ENCODE data around the gene FBXO15.

FBXO15 gene

DNA sequence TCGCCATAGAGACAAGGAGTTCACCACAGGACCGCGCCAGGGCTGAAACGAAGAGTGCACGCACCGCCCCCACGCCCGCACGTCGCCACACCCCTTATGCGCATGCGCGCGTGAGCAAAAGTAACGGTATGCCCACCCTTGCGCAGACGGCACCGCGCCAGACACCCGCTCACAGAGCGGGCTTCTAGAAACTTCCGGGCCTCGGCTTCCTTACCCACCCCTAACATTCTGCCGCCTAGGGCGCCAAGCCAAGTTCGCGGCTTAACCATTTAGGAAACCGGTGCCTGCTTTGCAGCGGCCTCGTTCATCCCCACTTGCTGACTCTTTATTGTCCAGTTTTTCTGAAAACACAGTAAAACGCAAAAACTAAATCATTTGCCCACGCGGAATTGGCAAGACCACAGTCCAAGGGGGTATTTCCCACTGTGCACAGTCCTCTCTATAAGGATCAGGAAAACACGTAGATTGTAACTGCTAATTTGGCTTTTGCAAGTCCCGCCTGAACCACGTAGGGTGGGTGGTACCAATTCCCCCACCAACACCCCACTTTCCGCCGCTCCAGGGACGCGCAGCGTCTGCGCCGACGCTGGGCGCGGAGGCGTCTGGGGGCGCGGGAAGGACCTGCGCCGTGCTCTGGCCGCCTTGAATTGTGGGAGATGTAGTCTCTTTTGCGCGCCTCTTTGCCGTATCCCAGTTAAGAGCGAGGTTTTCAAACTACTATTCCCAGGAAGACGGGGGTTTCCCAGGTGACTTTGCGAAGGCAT is at the start of gene FBXO15, which contains the start of gene TIMM21:
Gene FBXO15, minus strand, starts transcription at position 56 of the 764 bp plus-strand sequence. Its CDS starts 49 bp downstream, at position 7.
Gene TIMM21, plus strand, starts transcription at position 745 of the 764 bp plus-strand sequence. CDS start 286 bp downstream, outside the sequence.
- DNase-seq (ENCODE audit: low spot score) (peak; percentile 91), FAIRE-seq (peak; percentile 82)

- DNase-seq (ENCODE audit: low spot score), result peak; percentile 55
- FAIRE-seq, result peak; percentile 63
Measured at GRCh38 chr18:74196220-74197119, 48.8 kb upstream of the FBXO15 start.

- FAIRE-seq, result no peak
- no peak for DNase-seq (ENCODE audit: low spot score)
Measured at GRCh38 chr18:74194691-74195090, 47.1 kb upstream of the FBXO15 start.

- FAIRE-seq (no peak), DNase-seq (ENCODE audit: low spot score) (no peak)
Measured at GRCh38 chr18:74191577-74191976, 43.9 kb upstream of the FBXO15 start.

GRCh38 chr18:74190086-74190485 is 42.5 kb upstream of the FBXO15 start:
- no peak for FAIRE-seq

GRCh38 chr18:74186661-74187060 is 39.0 kb upstream of the FBXO15 start:
- DNase-seq (ENCODE audit: low spot score), result no peak

More at GRCh38 chr18:74190086-74190485, 42.5 kb upstream of the FBXO15 start:
- DNase-seq (ENCODE audit: low spot score), result no peak

GRCh38 chr18:74185860-74186259 is 38.2 kb upstream of the FBXO15 start:
- no peak for DNase-seq (ENCODE audit: low spot score)
- FAIRE-seq, result no peak

More at GRCh38 chr18:74186661-74187060, 39.0 kb upstream of the FBXO15 start:
- FAIRE-seq, result no peak

GRCh38 chr18:74184875-74185274 is 37.2 kb upstream of the FBXO15 start:
- no peak for FAIRE-seq

DNA sequence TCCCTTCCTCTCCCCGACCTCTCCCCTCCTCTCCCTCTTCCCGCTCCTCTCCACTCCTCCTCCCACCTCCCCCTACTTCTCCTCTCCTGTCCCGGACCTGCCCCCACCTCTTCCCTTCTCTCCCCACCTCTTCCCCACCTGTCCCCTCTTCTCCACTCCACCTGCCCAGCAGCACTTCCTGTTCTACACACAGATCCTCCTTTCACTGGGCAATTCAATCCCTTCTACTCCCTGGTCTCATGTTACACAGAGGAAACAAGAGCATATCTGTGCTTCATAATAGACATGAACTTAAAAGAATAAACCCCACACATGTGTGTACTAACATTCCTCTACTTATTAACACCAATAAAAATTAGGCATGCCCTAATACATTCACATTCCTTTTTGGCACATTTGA is 35.5 kb upstream of the FBXO15 start:
- DNase-seq (ENCODE audit: low spot score), result no peak

More at GRCh38 chr18:74184875-74185274, 37.2 kb upstream of the FBXO15 start:
- no peak for DNase-seq (ENCODE audit: low spot score)

GRCh38 chr18:74182335-74182734 is 34.7 kb upstream of the FBXO15 start:
- DNase-seq (ENCODE audit: low spot score), result no peak
- FAIRE-seq, result no peak

More for the DNA sequence above, 35.5 kb upstream of the FBXO15 start:
- FAIRE-seq, result no peak

- DNase-seq (ENCODE audit: low spot score) (no peak), FAIRE-seq (no peak)
Measured at GRCh38 chr18:74179623-74180199, 32.1 kb upstream of the FBXO15 start.

GRCh38 chr18:74178884-74179283 is 31.2 kb upstream of the FBXO15 start:
- no peak for DNase-seq (ENCODE audit: low spot score)
- FAIRE-seq, result no peak

DNA sequence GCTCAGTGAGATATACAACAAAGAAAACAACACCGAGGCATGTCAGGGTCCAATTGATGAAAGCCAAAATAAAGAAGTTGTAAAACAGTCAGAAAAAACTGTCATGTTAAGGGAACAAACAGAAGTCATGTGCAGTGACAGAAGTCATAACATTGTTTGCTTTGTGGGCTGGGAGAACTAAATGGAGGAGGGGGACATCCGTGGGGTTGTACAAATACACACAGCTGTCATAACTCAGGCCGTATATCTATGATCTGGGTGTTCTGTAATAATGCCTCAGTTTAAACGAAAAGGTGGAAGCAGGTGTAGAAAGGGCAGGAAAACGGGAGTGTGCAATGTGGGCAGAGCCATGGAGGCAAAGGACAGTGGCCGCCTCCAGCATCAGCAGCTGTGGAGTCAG is 28.0 kb upstream of the FBXO15 start:
- FAIRE-seq (no peak), DNase-seq (ENCODE audit: low spot score) (no peak)

GRCh38 chr18:74173434-74173750 is 25.8 kb upstream of the FBXO15 start:
- FAIRE-seq, result no peak
- DNase-seq (ENCODE audit: low spot score), result no peak

DNA sequence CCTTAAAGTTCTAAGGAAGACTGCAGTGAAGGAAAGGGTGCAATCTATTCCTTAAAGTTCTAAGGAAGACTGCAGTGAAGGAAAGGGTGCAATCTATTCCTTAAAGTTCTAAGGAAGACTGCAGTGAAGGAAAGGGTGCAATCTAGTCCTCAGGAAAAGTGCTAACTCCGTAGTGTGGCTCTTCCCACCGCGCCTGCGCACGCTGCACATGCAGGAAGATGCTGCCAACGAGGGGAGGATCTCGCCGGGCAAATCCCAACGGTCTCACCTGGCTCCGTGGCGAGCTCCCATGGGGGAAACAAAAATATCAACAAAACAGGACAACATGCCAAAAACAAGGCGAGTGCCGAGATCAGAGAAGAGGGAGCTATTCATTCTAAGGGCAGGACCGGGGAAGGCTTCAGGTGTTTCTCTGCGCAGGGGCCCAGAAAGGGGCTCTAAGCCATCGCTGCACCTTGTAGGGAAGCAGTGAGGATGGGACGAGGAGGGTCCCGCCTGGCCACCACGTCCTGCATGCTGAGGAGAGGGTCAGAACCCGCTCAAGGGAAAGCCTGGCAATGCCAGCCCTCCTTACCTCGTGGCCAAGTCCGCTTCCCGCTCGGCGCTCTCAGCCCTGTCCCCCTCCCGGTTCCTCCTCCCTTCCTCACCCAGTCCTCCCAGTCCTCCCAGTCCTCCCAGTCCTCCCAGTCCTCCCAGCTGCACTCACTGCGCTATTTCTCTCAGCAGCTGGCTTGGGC is 25.2 kb upstream of the FBXO15 start:
- FAIRE-seq, result no peak
- no peak for DNase-seq (ENCODE audit: low spot score)

DNA sequence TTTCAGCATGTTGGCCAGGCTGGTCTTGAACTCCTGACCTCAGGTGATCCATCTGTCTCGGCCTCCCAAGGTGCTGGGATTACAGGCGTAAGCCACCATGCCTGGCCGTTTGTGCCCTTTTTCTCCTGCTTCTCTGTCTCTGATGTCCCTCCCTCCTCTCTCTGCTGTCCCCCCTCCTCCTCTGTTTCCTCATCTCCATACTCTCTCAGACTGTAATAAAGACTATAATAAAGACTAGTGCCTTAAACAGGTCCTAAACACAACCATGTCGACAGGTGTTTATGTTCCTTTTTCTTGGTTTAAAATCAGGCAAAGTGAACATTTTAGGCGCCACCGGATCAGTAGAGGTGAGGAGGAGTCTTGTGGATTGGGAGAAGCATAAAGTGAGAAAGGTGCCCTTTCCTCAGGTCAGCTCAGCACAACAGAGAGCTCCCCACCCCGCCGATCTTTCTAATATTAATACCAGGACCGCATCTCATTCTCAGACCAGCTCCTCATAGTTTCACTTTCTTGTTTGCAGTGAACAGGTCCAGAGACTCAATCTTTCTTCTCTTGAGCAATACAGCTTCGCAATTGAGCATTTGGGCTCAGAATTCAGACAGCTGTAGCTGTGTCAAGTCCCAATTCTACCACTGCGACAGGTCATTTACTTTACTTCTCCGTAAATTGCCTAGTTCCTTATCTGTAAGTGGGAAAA is 24.4 kb upstream of the FBXO15 start:
- DNase-seq (ENCODE audit: low spot score) (no peak), FAIRE-seq (no peak)

DNA sequence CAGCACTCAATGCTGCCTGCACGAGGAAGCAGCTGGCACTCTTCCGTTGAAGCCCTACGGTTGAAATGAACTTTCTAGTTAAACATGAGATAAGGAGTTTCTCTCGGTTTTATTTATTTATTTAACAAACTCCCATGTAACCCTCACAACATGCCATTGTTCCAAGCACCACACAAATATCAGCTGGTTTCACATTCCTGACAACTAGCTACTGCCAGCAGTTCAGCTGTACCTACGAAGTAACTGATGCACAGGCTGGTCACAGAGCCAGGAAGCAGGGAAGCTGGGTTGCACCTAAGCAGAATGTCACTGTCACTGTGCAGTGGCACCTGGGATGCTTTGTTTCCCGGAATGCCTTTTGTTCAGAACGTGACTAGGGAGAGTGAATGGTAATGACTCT is 18.8 kb upstream of the FBXO15 start:
- FAIRE-seq (no peak), DNase-seq (ENCODE audit: low spot score) (no peak)

GRCh38 chr18:74163019-74163660 is 15.5 kb upstream of the FBXO15 start:
- DNase-seq (ENCODE audit: low spot score) (no peak), FAIRE-seq (no peak)

DNA sequence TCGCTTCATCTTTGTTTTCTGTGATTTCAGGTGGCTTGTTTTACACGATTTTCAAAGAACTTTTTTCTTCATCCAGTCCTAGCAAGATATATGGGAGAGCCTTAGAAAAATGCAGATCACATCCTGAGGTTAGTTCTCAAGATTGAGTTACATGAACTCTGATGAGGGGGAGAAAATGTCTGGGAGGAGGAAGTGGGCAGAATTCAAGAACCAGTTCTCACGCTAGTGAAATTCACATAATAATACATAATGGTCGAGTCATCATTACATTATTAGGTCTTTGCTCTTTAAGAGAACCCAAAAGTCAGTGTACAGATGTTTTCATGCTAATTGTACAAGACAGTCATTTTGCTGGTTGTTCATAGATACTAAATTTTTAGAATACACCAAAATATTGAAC is 7.6 kb upstream of the FBXO15 start:
- FAIRE-seq, result no peak
- no peak for DNase-seq (ENCODE audit: low spot score)

DNA sequence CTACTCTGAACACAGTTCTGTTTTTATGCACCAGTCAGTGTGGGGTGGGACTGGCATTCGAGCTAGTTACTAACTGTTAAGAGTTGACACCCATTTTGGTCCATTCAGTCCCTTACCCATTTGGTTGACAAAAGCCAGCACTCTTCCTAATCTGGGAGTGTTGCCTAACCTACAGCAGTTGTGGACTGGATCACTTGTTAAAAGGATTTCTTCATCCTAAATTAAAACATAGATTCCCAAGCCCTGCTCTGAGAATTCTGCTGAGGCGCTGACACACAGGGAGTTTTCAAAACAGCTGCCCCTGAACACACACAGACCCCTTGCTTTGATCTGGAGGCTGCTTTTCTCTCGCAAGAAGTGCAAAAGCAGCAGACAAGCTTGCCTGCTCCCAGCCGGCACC is 7.1 kb upstream of the FBXO15 start:
- DNase-seq (ENCODE audit: low spot score) (no peak), FAIRE-seq (no peak)
